ENCODE measurements around the gene ADAMTS15. TPM values are rescaled to one million over a fixed set of nuclear protein-coding genes. Genes with fewer than 3 reads are reported as not detected.

Gene ADAMTS15, protein sequence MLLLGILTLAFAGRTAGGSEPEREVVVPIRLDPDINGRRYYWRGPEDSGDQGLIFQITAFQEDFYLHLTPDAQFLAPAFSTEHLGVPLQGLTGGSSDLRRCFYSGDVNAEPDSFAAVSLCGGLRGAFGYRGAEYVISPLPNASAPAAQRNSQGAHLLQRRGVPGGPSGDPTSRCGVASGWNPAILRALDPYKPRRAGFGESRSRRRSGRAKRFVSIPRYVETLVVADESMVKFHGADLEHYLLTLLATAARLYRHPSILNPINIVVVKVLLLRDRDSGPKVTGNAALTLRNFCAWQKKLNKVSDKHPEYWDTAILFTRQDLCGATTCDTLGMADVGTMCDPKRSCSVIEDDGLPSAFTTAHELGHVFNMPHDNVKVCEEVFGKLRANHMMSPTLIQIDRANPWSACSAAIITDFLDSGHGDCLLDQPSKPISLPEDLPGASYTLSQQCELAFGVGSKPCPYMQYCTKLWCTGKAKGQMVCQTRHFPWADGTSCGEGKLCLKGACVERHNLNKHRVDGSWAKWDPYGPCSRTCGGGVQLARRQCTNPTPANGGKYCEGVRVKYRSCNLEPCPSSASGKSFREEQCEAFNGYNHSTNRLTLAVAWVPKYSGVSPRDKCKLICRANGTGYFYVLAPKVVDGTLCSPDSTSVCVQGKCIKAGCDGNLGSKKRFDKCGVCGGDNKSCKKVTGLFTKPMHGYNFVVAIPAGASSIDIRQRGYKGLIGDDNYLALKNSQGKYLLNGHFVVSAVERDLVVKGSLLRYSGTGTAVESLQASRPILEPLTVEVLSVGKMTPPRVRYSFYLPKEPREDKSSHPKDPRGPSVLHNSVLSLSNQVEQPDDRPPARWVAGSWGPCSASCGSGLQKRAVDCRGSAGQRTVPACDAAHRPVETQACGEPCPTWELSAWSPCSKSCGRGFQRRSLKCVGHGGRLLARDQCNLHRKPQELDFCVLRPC
- total RNA-seq = not detected

DNA sequence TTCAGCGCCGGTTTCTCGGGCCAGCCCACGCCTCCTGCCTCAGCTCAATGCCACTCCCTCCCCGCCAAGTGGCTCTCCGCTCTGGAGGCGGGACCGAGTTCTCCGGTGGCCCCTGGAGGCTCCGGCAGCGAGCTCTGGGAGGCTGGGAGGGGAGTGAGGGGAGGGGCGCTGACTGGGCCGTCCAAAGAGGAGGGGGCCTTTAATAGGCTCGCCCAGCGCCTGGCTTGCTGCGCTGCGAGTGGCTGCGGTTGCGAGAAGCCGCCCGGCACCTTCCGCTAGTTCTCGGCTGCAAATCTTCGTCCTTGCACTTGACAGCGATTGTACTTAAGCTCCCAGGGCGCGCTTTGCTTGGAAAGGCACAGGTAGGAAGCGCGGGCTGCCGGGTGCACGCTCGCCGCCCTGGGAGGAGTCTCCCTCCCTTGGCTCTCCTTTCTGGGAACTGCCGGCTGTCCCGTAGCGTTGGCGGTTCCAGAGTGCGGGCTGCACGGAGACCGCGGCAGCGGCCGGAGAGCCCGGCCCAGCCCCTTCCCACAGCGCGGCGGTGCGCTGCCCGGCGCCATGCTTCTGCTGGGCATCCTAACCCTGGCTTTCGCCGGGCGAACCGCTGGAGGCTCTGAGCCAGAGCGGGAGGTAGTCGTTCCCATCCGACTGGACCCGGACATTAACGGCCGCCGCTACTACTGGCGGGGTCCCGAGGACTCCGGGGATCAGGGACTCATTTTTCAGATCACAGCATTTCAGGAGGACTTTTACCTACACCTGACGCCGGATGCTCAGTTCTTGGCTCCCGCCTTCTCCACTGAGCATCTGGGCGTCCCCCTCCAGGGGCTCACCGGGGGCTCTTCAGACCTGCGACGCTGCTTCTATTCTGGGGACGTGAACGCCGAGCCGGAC, at the start of gene ADAMTS15:
ADAMTS15 (plus strand) TSS at position 230 of the 894 bp plus-strand sequence; CDS start at position 559, 329 bp downstream.
- Histone ChIP-seq H3K27me3 (ENCODE audit: insufficient read depth, low read length) (peaks cover 45% of the 10 kb centered on the region), H3K4me3 (ENCODE audit: low read length) (no peak within 1 kb of the TSS), H3K9me3 (ENCODE audit: low read depth, low read length) (no peaks in the 10 kb centered on the region), H3K4me1 (ENCODE audit: insufficient read depth, low read length) (no peaks in the 10 kb centered on the region)

DNA sequence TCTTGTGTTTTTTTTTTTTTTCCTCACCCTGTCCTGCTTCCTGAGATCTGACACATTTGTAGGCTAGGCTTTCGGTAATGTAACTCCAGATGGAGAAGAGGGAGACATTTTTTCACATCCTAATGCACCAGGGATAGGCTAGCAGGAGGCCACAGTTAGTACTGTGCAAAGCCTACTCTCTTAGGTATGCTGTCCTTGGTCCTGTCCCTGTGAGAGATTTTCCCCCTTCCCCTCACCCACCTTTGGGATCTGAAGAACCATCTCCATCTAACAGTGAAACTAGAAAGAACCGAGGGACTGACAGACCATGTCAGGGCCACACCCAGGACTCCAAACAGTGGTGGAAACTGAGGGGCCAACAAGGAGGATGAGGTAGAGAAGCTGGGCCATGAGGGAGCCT, 49.2 kb upstream of the ADAMTS15 start:
- H3K9me3 ChIP-seq (ENCODE audit: low read depth, low read length) = no peaks in the 10 kb centered on the region
- H3K4me3 ChIP-seq (ENCODE audit: low read length) = no peak overlapping the region
- no peaks in the 10 kb centered on the region for H3K27me3 ChIP-seq (ENCODE audit: insufficient read depth, low read length)
- H3K4me1 ChIP-seq (ENCODE audit: insufficient read depth, low read length) = peaks cover 7% of the 10 kb centered on the region

DNA sequence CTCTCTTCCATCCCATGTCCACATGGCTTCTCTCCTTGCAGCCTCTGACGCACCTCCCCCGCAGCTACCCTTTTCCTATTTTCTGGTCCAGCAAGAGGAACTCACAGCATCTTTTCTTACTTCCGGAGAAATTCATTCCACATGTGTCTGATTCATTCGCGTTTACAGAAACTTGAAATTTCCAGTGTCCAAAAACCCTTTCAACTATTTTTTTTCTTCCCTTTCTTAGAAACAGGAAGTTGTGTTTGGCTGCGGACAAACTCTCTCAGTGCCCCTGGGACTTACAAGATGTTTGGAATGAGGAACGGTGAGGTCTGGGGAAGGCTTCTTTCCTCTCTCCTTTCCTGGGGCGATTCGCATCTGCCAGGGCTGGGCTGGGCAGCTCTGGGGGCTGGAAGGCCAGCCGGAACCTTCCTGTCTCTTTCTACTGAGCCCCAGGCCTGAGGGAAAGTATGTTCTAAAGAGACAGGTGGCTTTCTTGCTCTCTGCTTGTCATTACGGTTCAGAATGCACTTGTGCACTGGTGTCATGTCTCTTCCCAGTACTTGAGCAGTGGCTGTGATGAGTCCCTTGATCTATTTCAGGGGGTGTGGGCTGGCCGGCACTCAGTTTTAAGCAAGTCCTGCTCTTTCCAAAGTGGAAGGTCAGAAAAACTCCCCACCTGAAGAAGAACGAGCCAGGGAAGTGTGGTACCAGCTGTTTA, 47.5 kb upstream of the ADAMTS15 start:
- Histone ChIP-seq H3K4me1 (ENCODE audit: insufficient read depth, low read length) (peaks cover 7% of the 10 kb centered on the region), H3K27me3 (ENCODE audit: insufficient read depth, low read length) (no peaks in the 10 kb centered on the region), H3K9me3 (ENCODE audit: low read depth, low read length) (no peaks in the 10 kb centered on the region), H3K4me3 (ENCODE audit: low read length) (no peak overlapping the region)

DNA sequence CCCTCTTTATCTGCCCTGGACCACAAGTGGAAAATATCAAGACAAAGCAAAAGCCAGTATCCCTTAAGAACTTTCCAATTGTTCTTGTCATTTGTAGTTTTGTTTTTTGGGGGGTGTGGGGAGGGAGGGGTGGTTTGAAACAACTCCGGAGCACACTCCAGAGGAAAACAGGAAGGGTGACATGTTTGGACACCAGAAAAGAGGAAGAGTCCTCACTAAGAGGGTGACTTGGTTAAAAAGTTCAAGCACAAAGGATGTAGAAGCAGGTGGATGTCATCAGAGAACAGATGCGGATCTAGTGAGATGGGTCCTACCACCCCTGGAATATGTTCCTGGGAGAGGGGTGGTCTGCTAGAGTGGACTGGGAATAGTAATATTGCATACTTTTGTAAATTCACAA, 45.9 kb upstream of the ADAMTS15 start:
- H3K4me1 ChIP-seq (ENCODE audit: insufficient read depth, low read length) = peaks cover 7% of the 10 kb centered on the region
- H3K4me3 ChIP-seq (ENCODE audit: low read length) = no peak overlapping the region
- H3K9me3 ChIP-seq (ENCODE audit: low read depth, low read length) = no peaks in the 10 kb centered on the region
- no peaks in the 10 kb centered on the region for H3K27me3 ChIP-seq (ENCODE audit: insufficient read depth, low read length)

DNA sequence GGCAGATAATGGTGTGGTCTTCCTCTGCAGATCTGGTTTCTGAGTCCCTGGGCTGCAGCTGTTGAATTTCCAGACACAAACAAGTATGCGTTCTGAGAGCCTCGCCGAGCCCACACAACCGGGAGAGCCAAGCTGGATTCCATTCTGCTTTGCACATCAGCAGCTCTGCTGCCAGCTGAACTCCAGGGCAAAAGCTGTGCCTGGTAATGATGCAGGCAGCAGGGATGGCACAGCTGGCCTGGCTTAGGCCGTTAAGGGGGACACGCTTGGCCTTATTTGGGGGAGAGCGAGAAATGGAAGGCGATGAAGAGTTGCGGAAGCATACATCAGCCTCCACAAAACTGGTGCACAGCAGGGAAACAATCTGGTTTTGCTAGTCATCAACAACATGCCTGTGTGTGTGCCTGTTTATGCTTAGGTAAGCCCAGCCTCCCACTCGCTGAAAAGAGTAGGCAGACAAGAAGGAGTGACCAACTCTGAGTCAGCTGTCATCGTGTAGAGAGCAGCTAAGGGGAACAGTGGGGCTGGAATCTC, 45.1 kb upstream of the ADAMTS15 start:
- Histone ChIP-seq H3K4me3 (ENCODE audit: low read length) (no peak overlapping the region), H3K4me1 (ENCODE audit: insufficient read depth, low read length) (peaks cover 7% of the 10 kb centered on the region), H3K9me3 (ENCODE audit: low read depth, low read length) (no peaks in the 10 kb centered on the region), H3K27me3 (ENCODE audit: insufficient read depth, low read length) (no peaks in the 10 kb centered on the region)

DNA sequence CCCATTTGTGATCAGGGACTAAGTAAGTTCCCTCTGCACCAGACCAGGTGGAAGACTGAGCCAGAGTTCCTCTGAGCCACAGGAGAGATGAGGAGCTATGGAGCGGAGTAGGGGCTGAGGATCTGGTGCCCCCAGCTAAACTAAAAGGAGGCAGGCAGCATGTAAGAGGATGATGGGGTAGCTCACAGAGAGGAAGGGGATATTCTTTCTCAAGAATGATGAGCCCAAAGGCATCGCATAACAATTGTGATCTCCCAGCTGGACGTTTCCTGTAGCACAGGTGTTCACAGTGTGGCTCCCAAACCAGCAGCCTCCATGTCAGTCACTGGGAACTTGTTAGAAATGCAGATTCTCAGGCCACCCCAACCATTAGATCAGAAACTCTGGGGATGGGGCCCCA, 44.5 kb upstream of the ADAMTS15 start:
- H3K27me3 ChIP-seq (ENCODE audit: insufficient read depth, low read length) = no peaks in the 10 kb centered on the region
- H3K4me1 ChIP-seq (ENCODE audit: insufficient read depth, low read length) = peaks cover 7% of the 10 kb centered on the region
- no peak overlapping the region for H3K4me3 ChIP-seq (ENCODE audit: low read length)
- no peaks in the 10 kb centered on the region for H3K9me3 ChIP-seq (ENCODE audit: low read depth, low read length)

DNA sequence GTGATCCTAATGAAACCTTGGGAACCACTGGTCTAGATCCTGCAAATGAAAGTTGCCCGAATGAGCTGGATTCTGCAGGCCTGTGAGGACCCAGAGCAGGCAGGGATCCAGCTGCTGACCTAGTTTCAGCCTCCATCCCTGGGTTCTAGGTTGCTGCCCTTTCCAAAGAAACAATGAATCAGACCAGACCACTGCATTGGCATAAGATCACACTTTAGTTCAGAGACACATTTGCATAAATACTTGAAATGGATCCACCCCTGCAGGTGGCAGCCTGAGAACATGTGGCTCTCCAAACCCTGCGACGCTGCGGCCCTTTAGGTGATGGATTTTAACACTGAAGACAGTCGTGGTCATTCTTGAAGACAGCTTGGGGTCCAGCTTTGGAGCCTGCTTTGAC, 43.7 kb upstream of the ADAMTS15 start:
- H3K9me3 ChIP-seq (ENCODE audit: low read depth, low read length) = no peaks in the 10 kb centered on the region
- no peak overlapping the region for H3K4me3 ChIP-seq (ENCODE audit: low read length)
- H3K27me3 ChIP-seq (ENCODE audit: insufficient read depth, low read length) = no peaks in the 10 kb centered on the region
- peaks cover 7% of the 10 kb centered on the region for H3K4me1 ChIP-seq (ENCODE audit: insufficient read depth, low read length)

DNA sequence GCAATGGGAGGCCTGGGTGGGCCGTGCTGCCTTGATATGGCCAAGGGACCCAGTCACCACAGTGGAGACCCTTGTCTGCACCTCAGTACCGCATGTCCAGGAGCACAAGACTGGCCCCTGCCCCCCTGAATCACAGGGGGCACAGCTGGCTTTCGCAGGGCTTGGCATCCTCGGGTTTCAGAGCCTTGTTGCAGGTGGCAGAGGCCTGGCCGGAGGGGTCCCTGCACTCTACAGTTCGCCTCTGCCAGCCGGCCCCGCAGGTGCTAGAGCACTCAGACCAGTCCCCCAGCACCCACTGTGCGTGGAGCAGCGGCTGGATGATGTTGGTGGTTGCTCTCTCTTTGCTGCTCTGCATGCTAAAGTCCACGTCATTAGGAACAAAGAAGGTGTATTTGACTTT, 43.0 kb upstream of the ADAMTS15 start:
- no peaks in the 10 kb centered on the region for H3K27me3 ChIP-seq (ENCODE audit: insufficient read depth, low read length)
- H3K9me3 ChIP-seq (ENCODE audit: low read depth, low read length) = no peaks in the 10 kb centered on the region
- peaks cover 7% of the 10 kb centered on the region for H3K4me1 ChIP-seq (ENCODE audit: insufficient read depth, low read length)

DNA sequence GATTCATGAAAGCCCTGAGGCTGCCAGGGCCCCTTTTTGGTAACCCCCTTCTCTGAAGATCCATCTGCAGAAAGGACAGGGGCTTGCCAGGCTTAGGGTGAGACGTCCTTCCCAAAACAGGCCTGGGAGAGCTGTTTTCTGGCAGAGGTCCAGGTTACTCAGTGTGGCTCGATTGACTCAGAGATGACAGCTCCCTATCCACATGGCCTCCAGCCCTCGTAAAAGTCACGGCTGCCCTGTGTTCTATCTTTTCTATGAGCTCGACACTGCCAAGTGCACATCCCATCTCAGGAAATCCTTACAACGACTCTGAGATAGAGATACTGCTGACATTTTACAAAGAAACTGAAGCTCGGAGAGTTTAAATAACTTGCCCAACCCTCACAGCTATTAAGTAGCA, 40.5 kb upstream of the ADAMTS15 start:
- Histone ChIP-seq H3K9me3 (ENCODE audit: low read depth, low read length) (no peaks in the 10 kb centered on the region), H3K4me1 (ENCODE audit: insufficient read depth, low read length) (no peaks in the 10 kb centered on the region), H3K4me3 (ENCODE audit: low read length) (no peak overlapping the region), H3K27me3 (ENCODE audit: insufficient read depth, low read length) (no peaks in the 10 kb centered on the region)

More for the DNA sequence above, 43.0 kb upstream of the ADAMTS15 start:
- H3K4me3 ChIP-seq (ENCODE audit: low read length) = no peak overlapping the region

DNA sequence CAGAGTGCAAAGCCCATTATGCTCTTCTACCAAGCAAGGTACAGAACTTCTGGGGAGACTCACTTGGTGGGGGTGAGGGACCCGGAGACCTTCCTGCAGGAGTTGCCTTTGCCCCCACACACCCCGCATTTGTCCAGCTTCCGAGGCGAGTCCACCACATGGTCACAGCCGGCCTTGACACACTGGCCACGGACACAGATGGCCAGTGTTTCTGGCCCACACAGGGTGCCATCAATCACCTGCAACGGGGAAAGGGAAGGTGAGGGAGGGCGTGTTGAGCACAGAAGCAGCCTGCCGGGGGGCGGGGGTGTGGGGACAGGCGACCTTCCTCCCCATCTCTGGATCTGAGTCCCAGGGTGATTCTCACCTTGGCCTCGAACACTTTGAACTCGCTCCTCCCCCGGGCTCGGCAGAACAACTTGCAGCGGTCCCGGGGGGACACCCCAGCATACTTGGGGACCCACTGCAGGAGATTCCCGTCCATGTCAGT, 40.0 kb upstream of the ADAMTS15 start:
- Histone ChIP-seq H3K4me1 (ENCODE audit: insufficient read depth, low read length) (no peaks in the 10 kb centered on the region), H3K27me3 (ENCODE audit: insufficient read depth, low read length) (no peaks in the 10 kb centered on the region), H3K9me3 (ENCODE audit: low read depth, low read length) (no peaks in the 10 kb centered on the region), H3K4me3 (ENCODE audit: low read length) (no peak overlapping the region)

DNA sequence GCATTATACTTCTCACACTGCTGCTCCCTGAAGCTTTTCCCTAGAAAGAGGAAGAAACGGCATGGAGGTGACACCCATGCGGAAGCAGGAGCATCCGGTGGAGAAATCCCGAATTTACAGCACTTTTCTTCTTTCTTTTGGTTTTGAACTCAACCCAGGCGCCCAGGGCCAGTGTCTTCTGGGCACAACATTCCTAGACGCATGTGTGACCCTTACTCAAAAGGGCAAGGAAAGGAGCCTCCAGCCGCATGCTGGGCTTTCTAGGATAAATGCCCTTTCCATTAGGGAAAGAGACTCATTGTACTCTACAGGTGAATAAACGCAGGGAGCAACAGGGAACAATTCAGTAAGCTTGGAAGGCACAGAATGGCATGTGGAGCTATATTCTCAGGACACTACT, 39.5 kb upstream of the ADAMTS15 start:
- no peak overlapping the region for H3K4me3 ChIP-seq (ENCODE audit: low read length)
- no peaks in the 10 kb centered on the region for H3K9me3 ChIP-seq (ENCODE audit: low read depth, low read length)
- H3K27me3 ChIP-seq (ENCODE audit: insufficient read depth, low read length) = no peaks in the 10 kb centered on the region
- no peaks in the 10 kb centered on the region for H3K4me1 ChIP-seq (ENCODE audit: insufficient read depth, low read length)

DNA sequence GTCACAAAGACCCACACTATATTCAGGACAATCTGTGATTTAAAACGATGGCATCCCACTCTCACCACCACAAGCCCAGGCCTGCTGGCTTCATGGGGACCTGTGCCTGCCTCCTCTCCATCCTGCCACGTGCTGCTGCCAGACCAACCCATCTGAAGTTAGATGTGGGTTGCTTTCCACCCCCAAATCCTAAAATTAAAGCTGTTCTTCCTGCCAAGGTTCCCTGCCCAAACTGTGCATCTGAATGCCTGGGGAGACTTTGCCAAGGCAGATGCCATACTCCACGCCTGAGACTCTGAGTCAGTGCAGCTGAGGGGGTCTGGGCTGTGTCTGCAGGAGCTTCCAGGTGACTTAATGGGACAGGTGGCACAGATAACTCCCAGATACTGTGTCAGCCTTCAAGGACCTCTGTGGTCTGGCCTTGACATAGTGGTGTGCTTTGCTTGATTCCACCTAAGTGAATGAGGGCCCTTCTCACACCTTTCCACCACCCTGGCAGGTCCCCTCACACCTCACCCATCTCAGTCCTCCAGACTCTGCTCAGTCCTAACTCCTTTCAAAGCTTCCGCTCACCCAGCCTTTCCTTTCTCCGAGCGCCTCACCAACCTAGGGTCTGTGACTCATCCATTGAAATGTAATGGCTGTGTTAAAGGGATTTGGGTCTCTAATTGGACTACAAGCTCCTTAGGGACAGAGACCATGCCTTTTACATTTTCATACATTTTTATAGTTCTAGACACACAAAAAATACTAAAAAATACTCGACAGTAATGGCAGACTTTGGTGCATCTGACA, 38.7 kb upstream of the ADAMTS15 start:
- no peaks in the 10 kb centered on the region for H3K27me3 ChIP-seq (ENCODE audit: insufficient read depth, low read length)
- H3K4me1 ChIP-seq (ENCODE audit: insufficient read depth, low read length) = no peaks in the 10 kb centered on the region
- no peaks in the 10 kb centered on the region for H3K9me3 ChIP-seq (ENCODE audit: low read depth, low read length)
- H3K4me3 ChIP-seq (ENCODE audit: low read length) = no peak overlapping the region

DNA sequence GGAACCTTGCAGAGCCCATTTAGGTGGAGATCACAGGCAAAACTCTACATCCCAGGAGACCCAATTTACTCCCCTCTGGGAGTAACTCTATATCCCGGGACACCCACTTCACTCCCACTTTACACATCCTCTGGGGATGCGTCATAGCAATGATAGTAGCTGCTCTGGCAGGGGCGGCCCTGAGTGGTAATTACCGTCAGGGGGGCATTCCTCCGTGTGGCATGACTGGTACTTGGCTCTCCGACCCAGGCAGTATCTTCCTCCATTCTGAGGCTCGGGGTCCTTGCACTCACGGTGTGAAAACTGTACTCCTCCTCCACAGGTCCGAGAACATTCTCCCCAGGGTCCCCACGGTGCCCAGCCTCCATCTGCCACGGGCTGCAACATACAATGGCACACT, 37.2 kb upstream of the ADAMTS15 start:
- no peak overlapping the region for H3K4me3 ChIP-seq (ENCODE audit: low read length)
- H3K9me3 ChIP-seq (ENCODE audit: low read depth, low read length) = no peaks in the 10 kb centered on the region
- H3K27me3 ChIP-seq (ENCODE audit: insufficient read depth, low read length) = no peaks in the 10 kb centered on the region
- no peaks in the 10 kb centered on the region for H3K4me1 ChIP-seq (ENCODE audit: insufficient read depth, low read length)
